ENCODE data around the gene TFR2. TPM values are rescaled to one million over a fixed set of nuclear protein-coding genes. Genes with fewer than 3 reads are reported as not detected.
A peak's percentile ranks its signal among the peaks of the same experiment; 100 is the strongest.

TFR2 gene
- total and polyA plus RNA-seq, 9 of the 15 experiments (the other 6 are each of a cell fraction or from before 2014, with no cell fraction given) = 3.8 to 123 (median 51.1) TPM

GRCh38 chr7:100572281-100572948, 68.9 kb downstream of the TFR2 start:
- CTCF ChIA-PET (ENCODE audit: low intra/inter-chr PET ratio) = interaction anchor here (0.5 kb wide), 1 partner anchor 99 kb away, joined by 6 read pairs; no protein-coding TSS in a partner anchor
- ATAC-seq = no peak
- DNase-seq (ENCODE audit: extremely low read depth in 1 of 4, low spot score in 3 of 4) = no peak

More at GRCh38 chr7:100572281-100572948, 68.9 kb downstream of the TFR2 start:
- H2AFZ ChIP-seq (ENCODE audit: low read depth, low read length) = no peak overlapping the region
- intact Hi-C loops (cut with micrococcal nuclease) (no loop called here), in situ Hi-C loops (cut with MboI) (loop anchor here (25.0 kb wide), 1 partner anchor 110 kb away; the partner anchor contains the start of gene SPACDR)
- no peak for FAIRE-seq
- no TSS peak for BruUV-seq (replicated peaks)
- WGBS (ENCODE audit: insufficient coverage, low coverage, missing lambda C conversion rate) = 90% methylated on average over 11 of the region's 20 CpGs
- H3K4me1 ChIP-seq (replicated peaks in 1 of 2; ENCODE audit: control insufficient read depth in 2 of 2, insufficient read depth in 2 of 2, low read length in 2 of 2) = peaks cover 6 to 89% of the 10 kb centered on the region in 2 experiments; a peak in 4 of 5 replicates
- H3K4me2 ChIP-seq (ENCODE audit: insufficient read depth, low read length) = no peak overlapping the region
- H3K9me3 ChIP-seq (replicated peaks; ENCODE audit: control insufficient read depth, insufficient read depth, low read depth, low read length) = no peaks in the 10 kb centered on the region
- POLR2A ChIA-PET = interaction anchor here (0.5 to 2.8 kb wide), 3 partner anchors 9 to 499 kb away, joined by 3 to 14 read pairs (median 9); partner anchors contain the start of genes FBXO24 and LRCH4
- H3K27ac ChIP-seq (ENCODE audit: extremely low read depth, low read depth, low read length) = no peak overlapping the region
- TF ChIP-seq ZNF318 (IDR thresholded peaks at IDR 0.05; ENCODE audit: borderline replicate concordance in 1 of 2, low read depth in 1 of 2) (no peak), BRD4 (IDR thresholded peaks at IDR 0.05) (no peak), SMAD3 (CRISPR knock-in tag; conservative IDR thresholded peaks at IDR 0.05) (no peak), ZNF316 (IDR thresholded peaks at IDR 0.05) (no peak)
- H3K9ac ChIP-seq (ENCODE audit: insufficient read depth in 1 of 2, low read depth in 2 of 2, low read length in 2 of 2) = peak overlapping the region in 1 of 2 experiments; percentile 65; a peak in 2 of 4 replicates
- H3K27me3 ChIP-seq (ENCODE audit: control insufficient read depth in 2 of 2, insufficient read depth in 2 of 2, low read length in 2 of 2) = no peaks in the 10 kb centered on the region
- H3K79me2 ChIP-seq (ENCODE audit: control insufficient read depth, insufficient read depth, low read length) = no peaks in the 10 kb centered on the region
- H3K4me3 ChIP-seq = no peak overlapping the region
- peaks cover 8% of the 10 kb centered on the region for H3K9me1 ChIP-seq (ENCODE audit: control insufficient read depth, insufficient read depth, low read length)
- H3K36me3 ChIP-seq (ENCODE audit: control insufficient read depth, insufficient read depth, low read length) = peaks cover 38% of the 10 kb centered on the region; the same call in 1 of the 3 replicates
- no peaks in the 10 kb centered on the region for H4K20me1 ChIP-seq (replicated peaks; ENCODE audit: control insufficient read depth, insufficient read depth, low read length)

Measured in K562 (cell line).